Testis (tissue), 2 donors: ENCODE measurements around the gene KCNJ16.

ENCODE experiments used
- CTCF ChIP-seq, 3 experiments: fragments of 450-650 bp in 2 of 3; fragments of 200-600 bp in 1 of 3; sonication (generic) in 1 of 3; IDR thresholded peaks; one replicate each; pipeline ENCODE4 v1.5.1; 2016 to 2019; ENCODE audit warnings: antibody characterized with exemption in 3 of 3, mild to moderate bottlenecking in 2 of 3, moderate library complexity in 1 of 3
- POLR2A ChIP-seq: fragments of 450-650 bp; IDR thresholded peaks from one replicate; pipeline ENCODE4 v1.6.1; 2017; ENCODE audit warnings: antibody characterized with exemption, mild to moderate bottlenecking, moderate library complexity

- TF ChIP-seq CTCF (IDR thresholded peaks at IDR 0.05) (peak in 1 of 3 experiments; percentile 20), POLR2A (peak; percentile 6)
These were observed 94.1 kb downstream of the KCNJ16 start, which contains the start of gene KCNJ2 for GRCh38 chr17:70168977-70169708.
